Choroid plexus epithelial cell (primary cell): ENCODE results near the gene DOLPP1.
"Not testable (repeated sequence)": the region's sequence is repeated elsewhere in the genome, so short reads cannot be mapped to it uniquely, and the experiment has no call there.

ENCODE experiments used
- DNase-seq: peaks from one replicate; pipeline ENCODE4 v3.0.0-alpha.2; 2010; ENCODE audit warnings: low read depth
- H3K4me3 ChIP-seq: 2 replicates; pipeline ENCODE4 v1.5.1; 2011; ENCODE audit warnings: low read depth, mild to moderate bottlenecking, control low read depth, low read length, moderate library complexity
- TF ChIP-seq, protein P1 (sequence below): conservative IDR thresholded peaks from 2 replicates; pipeline ENCODE4 v1.5.1; 2011; ENCODE audit warnings: low read depth, mild to moderate bottlenecking, control low read depth, inconsistent platforms, low read length, moderate library complexity

The DOLPP1 gene

DNA sequence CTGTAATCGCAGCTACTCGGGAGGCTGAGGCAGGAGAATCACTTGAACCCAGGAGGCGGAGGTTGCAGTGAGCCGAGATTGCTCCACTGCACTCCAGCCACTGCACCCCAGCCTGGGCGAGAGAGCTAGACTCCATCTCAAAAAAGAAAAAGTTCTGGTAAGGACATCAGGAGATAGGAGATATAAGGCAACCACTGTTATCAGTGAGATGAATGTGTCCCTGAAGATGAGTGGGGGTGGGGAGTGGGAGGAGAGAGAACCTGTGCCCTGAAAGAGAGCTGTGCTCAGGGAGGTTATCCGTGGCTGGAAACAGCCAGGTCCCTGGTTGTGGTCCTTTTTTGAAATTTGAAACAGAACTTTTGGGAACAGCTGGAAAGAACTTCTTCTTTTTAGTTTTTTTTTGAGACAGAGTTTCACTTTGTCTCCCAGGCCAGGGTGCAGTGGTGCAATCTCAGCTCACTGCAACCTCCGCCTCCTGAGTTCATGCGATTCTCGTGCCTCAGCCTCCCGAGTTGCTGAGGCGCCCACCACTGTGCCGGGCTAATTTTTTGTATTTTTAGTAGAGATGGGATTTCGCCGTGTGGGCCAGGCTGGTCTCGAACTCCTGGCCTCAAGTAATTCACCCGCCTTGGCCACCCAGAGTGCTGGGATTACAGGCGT lies 32.9 kb downstream of the DOLPP1 start:
- no peak overlapping the region for H3K4me3 ChIP-seq
- no peak for DNase-seq
- TF ChIP-seq, protein P1, sequence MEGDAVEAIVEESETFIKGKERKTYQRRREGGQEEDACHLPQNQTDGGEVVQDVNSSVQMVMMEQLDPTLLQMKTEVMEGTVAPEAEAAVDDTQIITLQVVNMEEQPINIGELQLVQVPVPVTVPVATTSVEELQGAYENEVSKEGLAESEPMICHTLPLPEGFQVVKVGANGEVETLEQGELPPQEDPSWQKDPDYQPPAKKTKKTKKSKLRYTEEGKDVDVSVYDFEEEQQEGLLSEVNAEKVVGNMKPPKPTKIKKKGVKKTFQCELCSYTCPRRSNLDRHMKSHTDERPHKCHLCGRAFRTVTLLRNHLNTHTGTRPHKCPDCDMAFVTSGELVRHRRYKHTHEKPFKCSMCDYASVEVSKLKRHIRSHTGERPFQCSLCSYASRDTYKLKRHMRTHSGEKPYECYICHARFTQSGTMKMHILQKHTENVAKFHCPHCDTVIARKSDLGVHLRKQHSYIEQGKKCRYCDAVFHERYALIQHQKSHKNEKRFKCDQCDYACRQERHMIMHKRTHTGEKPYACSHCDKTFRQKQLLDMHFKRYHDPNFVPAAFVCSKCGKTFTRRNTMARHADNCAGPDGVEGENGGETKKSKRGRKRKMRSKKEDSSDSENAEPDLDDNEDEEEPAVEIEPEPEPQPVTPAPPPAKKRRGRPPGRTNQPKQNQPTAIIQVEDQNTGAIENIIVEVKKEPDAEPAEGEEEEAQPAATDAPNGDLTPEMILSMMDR: no peak

DNA sequence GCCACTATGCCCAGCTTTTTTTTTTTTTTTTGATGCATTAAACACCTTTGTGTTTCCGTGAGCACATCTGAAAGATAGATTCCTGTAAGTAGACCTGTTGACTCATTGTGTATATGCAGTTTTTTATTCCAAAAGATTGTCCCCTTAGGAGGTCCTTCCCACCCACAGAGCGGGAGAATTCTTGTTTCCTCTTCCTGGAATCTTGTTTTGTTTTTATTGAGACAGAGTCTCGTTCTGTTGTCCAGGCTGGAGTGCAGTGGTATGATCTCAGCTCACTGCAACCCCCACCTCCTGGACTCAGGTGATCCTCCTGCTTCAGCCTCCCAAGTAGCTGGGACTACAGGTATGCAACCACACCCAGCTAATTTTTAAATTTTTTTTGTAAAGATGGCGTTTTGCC lies 37.9 kb downstream of the DOLPP1 start:
- TF ChIP-seq, protein P1: no peak
- no peak for DNase-seq

DNA sequence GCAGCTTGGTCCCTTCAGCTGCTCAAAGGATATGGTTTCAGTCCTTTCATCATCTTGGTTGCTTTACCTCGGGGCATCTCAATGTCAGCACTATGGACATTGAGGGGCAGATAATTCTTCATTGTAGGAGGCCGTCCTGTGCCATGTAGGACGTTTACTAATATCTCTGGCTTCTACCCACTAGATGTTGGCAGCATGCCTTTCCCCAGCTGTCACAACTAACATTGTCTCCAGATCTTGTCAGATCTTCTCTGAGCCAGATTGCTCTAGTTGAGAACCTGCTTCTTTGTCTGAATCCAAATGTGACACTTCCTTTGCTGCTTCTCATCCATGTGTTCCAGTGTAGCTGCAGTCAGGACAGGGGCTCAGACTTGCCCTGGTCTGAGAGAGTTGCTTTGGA lies 40.6 kb downstream of the DOLPP1 start:
- DNase-seq: no peak
- H3K4me3 ChIP-seq: no peak overlapping the region
- TF ChIP-seq, protein P1: no peak

More for the DNA sequence above, 37.9 kb downstream of the DOLPP1 start:
- no peak overlapping the region for H3K4me3 ChIP-seq

DNA sequence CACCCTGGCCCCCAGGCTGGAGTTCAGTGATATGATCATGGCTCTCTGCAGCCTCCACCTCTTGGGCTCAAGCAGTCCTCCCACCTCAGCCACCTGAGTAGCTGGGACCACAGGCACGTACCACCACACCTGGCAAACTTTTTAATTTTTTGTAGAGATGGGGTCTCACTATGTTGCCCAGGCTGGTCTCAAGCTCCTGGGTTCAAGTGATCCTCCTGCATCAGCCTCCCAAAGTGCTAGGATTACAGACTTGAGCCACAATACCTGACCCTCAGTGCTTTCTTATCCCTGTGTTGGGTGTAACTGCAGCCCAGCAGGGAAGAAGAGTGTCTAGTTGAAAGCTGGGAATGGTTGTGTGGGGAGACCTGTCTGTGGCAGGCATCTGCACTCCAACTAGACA lies 41.2 kb downstream of the DOLPP1 start:
- TF ChIP-seq, protein P1: no peak
- DNase-seq: no peak
- no peak overlapping the region for H3K4me3 ChIP-seq

DNA sequence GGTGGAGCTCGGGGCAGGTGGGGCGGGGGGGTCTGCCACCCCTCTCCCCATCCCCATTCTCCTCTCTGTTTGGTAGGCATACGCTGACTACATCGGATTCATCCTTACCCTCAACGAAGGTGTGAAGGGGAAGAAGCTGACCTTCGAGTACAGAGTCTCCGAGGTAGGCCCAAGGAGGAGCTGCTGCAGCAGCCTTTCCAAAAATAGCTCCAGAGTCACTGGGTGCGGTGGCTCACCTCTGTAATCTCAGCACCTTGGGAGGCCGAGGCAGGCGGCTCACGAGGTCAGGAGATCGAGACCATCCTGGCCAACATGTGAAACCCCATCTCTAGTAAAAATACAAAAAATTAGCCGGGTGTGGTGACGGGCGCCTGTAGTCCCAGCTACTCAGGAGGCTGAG lies 42.1 kb downstream of the DOLPP1 start:
- DNase-seq, H3K4me3 ChIP-seq: not testable (repeated sequence)

DNA sequence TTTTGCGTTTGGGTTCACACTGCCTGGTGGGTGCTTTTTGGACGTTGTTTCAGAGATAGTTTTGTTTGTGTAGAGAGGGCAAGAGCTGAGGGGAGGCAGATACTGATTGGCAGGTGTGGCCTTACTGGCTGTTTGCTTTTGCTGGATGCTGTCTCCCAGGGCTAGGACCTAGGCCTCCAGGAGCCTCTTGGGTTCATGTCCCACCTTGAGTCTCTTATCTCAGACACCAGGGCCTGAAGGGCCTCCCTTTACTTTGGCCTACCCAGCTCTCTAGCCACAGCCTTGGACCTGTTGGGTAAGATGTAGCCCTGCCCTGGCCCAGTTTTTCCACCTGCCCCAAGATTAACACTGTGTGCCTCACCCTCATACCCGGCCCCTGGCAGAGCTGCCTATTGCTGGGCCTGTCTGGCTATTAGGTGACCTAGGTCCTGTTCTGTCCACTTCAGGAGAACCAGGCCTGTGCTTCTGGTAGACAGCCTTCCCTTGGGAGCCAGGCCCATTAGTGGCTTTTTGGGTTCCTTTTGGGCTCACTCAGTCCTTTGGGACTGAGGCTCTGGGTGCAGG lies 43.7 kb downstream of the DOLPP1 start:
- no peak for DNase-seq
- no peak overlapping the region for H3K4me3 ChIP-seq
- TF ChIP-seq, protein P1: no peak

DNA sequence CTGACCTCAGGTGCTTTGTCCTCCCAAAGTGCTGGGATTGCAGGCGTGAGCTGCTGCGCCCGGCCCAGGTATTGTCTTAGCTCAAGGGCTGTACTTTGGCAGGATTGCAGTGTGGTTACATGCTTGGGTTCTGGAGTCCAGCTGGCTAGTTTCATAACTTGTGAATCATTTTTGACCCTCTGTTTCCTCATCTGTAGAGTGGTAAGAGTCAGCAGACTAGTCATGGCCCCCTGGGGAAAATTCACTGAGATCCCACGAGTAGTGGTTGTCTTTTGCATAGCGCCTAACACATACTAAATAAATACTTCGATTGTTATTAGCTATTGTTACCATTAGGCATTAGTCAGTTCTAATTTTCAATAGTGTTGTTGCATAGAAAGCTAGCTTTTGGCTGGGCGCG lies 44.6 kb downstream of the DOLPP1 start:
- TF ChIP-seq, protein P1: no peak
- H3K4me3 ChIP-seq: no peak overlapping the region
- peak; percentile 98 for DNase-seq
